GM18499 (cell line): ENCODE data around the gene RAP1GAP2.
"Not testable (repeated sequence)": the region's sequence is repeated elsewhere in the genome, so short reads cannot be mapped to it uniquely, and the experiment has no call there.

ENCODE experiments used
- ATAC-seq: cut with Tn5 transposase; IDR thresholded peaks from one replicate; pipeline ENCODE4 v1.9.1; 2021; ENCODE audit warnings: moderate number of reproducible peaks; ENCODE audit not compliant: insufficient read depth, unreplicated experiment

Gene RAP1GAP2

DNA sequence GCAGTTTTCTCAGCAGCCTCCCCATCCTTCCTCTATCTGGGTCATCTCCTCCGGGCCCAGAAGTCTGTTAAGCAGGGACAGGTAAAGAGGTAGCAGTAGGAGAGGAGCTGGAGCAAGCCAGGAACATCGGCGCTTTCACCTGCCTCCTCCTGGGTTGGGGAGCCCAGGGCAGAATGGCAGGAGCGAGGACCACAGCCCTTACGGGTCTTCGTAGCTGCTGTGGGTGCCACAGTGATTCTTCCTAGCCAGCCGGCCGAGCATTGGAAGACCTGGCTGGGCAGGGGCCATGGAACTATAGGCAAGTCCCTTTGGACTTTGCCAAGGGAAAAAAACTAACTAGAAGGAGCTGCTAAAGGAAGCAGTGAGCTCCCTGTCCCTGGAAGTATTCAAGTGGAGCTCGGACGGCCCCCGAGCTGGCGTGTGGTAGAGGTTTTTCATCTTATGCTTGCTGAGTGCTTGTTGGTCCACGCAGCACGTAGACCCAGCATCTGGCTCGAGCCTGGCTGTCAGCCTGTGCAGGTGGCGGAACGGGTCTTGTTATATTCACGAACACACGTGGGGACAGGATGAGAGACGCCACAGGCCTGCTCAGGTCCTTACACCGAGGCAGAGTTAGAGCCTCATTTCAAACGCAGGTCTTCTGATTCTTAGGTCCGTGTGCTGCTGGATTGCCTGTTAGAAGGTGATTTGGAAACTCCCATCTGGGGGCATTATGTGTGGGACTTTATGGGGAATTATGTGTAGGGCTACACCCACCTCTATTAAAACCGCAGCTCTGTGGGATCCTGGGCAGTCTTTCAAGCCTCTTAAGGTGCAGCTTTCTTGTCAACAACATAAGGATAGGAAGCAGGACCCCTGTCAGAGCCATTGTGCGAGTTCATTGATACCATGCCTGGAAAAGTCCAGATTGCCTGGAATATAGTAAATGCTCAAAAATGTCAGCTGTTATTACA is 212.4 kb downstream of the RAP1GAP2 start:
- no peak for ATAC-seq

GRCh38 chr17:3009411-3009920 is 213.2 kb downstream of the RAP1GAP2 start:
- no peak for ATAC-seq

DNA sequence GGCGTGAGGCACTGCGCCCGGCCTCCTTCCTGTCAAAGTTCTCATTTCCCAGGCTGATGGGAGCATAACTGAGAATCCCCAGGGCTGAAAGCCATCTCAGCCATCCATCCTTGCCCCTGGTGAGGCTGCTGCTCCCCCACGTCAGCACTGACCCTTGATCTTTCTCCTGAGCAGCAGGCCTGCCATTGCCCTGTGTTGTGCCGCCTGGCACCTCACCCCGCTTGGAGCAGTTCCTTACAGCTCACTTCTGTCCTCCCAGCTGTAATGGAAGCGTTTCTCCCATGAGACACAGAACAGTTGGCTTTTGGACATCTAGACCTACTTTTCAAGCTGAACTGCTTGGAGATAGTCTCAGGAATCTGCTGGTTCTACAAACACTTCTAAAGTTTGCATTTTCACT is 215.7 kb downstream of the RAP1GAP2 start:
- no peak for ATAC-seq

GRCh38 chr17:3012926-3013581 is 216.8 kb downstream of the RAP1GAP2 start:
- no peak for ATAC-seq

DNA sequence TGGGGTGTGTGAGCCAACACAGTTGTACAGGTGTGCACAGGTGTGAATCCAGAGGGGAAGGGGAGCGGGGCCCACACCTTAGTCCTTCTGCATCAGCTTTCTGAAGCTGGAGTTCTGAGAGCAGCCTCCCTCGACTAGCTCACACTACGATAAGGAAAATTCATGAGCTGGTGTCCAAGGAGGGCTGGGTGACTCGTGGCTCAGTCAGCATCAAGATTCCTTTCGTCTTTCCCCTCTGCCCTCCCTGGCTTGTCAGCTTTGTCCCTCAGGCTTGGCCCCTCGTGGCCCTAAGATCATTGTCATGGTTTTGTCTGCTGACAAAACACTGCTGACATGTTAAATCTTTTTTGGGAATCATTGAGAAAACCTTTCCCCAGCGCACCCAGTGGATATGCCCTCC is 219.7 kb downstream of the RAP1GAP2 start:
- ATAC-seq, result no peak

- no peak for ATAC-seq
Observed at GRCh38 chr17:3017936-3018335, 221.7 kb downstream of the RAP1GAP2 start.

DNA sequence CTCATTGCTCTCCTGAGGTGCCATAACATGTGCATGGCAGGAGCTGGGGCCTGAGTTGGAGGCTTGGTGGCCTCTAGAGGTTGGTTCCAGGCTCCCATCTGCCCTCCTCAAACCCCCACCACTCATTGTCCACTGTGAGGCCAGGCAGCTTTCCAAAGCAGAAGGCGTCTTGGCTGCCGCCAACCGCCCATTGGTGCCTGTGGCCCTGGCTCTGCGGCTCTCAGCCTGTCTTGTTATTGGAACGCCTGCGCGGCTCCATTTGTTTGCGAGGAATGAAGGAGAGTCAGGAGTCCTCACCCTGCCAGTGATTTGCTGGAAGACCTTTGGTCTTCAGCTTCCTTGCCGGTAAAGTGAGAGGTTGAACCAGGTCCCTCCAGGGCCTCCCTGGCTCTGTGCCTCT is 223.5 kb downstream of the RAP1GAP2 start:
- no peak for ATAC-seq

- no peak for ATAC-seq
Observed at GRCh38 chr17:3020381-3020780, 224.1 kb downstream of the RAP1GAP2 start.

- no peak for ATAC-seq
Observed at GRCh38 chr17:3022197-3022596, 226.0 kb downstream of the RAP1GAP2 start.

DNA sequence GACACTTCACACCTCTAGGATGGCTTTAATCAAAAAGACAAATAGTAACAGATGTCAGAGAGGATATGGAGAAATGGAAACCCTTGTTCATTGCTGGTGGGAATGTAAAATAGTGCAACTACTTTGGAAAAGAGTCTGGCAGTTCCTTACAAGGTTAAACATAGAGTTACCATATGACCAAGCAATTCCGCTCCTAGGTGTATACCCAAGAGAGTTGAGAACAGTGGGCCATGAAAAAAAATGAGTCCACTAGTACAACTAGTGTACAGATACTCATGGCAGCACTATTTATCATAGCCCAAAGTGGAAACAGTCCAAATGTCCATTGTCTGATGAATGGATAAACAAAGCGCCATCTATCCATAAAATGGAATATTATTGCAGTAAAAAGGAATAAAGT is 228.1 kb downstream of the RAP1GAP2 start:
- ATAC-seq, result no peak

DNA sequence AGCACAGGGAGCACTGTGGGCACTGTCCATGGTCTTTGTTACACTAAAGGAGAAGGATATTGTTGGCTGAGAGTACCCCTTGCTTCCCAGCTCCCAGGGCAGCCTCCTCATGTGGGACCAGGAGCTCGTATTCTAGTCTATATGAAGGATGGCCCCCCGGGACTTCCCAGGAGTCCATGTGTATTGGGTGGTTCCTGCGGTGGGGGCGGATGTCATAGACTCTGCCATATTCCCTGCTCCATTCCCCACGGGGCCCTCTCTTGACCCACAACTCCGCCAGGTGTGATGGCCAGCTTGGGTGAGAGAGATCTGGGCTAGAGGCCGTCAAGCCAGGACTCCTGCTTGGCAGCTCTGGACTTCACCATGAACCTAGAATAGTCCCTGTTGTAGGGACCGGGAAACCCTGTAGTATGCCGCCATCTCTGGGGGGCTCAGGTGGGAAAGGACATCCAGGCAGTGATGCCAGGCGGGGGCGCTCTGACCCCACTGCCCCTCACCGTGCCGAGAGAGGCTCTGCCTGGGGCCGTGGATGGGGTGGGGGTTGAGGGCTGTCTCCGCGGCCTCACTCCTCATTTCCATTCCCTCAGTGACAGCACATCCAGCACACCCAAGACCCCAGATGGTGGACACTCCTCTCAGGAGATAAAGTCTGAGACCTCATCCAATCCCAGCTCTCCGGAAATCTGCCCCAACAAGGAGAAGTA is 229.3 kb downstream of the RAP1GAP2 start:
- no peak for ATAC-seq

GRCh38 chr17:3026125-3026855 is 230.1 kb downstream of the RAP1GAP2 start:
- ATAC-seq, result no peak

DNA sequence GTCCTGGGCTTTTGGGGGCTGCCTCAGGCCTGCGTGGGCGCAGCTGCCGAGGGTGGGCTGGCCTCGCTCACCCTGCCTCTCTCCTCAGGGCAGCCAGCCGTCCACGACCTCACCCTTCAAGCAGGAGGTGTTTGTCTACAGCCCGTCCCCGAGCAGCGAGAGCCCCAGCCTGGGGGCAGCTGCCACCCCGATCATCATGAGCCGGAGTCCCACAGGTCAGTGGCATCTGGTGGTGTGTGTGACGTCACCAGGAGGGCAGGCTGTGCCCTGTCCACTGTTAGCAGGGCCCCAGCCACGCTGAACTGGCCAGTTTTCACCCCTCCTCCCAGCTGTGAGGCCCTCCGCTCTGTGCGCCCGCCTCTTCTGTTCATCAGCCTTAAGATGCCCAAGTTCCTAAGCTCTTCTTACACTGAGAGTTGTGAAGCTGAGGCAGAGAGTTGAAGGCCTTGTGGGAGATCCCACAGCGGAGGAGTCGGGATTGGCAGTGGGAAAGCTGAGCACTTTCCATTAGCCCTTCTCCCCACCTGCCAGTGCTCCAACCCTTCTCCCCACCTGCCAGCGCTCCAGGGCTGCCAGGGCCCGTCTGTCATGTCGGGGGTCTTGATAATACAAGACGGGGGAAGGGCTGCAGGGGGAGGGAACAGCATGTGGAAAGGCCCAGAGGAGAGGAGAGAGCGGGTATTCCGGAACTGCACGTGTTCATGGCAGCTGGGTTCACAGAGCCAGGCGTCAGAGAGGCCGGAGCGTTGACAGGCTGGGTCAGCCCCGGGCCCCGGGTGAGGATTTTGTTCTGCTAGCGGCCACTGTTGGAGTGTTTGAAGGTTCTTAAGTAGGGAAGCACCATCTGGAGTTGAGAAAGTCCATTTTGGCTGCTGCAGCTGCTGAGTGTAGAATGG is 230.9 kb downstream of the RAP1GAP2 start:
- no peak for ATAC-seq

- ATAC-seq, result no peak
Observed at GRCh38 chr17:3027786-3028532, 231.7 kb downstream of the RAP1GAP2 start.

GRCh38 chr17:3029213-3029913 is 233.1 kb downstream of the RAP1GAP2 start:
- ATAC-seq, result no peak

- no peak for ATAC-seq
Observed at GRCh38 chr17:3030096-3030495, 233.9 kb downstream of the RAP1GAP2 start.

- ATAC-seq, result not testable (repeated sequence)
Observed at GRCh38 chr17:3030852-3031470, 234.7 kb downstream of the RAP1GAP2 start.
